GM18508 (cell line): Measurements from ENCODE around the gene TGFB1I1.
A peak's percentile ranks its signal among the peaks of the same experiment; 100 is the strongest.

Experiments
- ATAC-seq: cut with Tn5 transposase; IDR thresholded peaks from one replicate; pipeline ENCODE4 v1.9.1; 2021; ENCODE audit warnings: moderate number of reproducible peaks; ENCODE audit not compliant: insufficient read depth, unreplicated experiment

TGFB1I1 gene

DNA sequence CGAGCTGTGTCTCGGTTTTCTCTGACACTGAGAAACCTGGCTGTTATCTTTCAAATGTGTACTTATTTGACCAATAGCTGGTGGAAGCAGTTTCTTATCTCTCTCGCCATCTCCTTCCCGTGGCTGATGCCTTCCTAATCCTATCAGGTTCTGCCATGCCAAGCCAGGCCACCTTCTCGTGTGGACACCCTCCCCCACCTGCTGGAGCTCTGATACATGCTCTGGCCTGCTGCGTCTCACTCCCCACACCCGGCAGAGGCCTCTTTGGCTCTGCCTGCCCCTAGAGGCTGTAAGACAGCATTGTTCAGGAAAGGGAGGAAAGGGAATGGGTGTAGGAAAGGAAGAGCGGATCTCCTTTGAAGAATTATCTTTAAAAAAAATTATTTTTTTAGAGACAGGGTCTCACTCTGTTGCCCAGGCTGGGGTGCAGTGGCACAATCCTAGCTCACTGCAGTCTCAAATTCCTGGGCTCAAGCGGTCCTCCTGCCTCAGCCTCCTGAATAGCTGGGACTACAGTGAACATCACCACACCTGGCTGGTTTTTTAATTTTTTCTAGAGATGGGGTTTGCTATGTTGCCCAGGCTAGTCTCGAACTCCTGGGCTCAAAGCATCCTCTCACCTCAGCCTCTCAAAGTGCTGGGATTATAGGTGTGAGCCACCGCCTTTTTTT is 20.1 kb upstream of the TGFB1I1 start:
- no peak for ATAC-seq

GRCh38 chr16:31452631-31453106 is 19.3 kb upstream of the TGFB1I1 start:
- ATAC-seq: no peak

GRCh38 chr16:31453255-31454204 is 18.4 kb upstream of the TGFB1I1 start:
- ATAC-seq: no peak

- no peak for ATAC-seq
Observed at GRCh38 chr16:31455601-31456314, 16.2 kb upstream of the TGFB1I1 start.

GRCh38 chr16:31456988-31457360 is 15.0 kb upstream of the TGFB1I1 start:
- ATAC-seq: no peak

DNA sequence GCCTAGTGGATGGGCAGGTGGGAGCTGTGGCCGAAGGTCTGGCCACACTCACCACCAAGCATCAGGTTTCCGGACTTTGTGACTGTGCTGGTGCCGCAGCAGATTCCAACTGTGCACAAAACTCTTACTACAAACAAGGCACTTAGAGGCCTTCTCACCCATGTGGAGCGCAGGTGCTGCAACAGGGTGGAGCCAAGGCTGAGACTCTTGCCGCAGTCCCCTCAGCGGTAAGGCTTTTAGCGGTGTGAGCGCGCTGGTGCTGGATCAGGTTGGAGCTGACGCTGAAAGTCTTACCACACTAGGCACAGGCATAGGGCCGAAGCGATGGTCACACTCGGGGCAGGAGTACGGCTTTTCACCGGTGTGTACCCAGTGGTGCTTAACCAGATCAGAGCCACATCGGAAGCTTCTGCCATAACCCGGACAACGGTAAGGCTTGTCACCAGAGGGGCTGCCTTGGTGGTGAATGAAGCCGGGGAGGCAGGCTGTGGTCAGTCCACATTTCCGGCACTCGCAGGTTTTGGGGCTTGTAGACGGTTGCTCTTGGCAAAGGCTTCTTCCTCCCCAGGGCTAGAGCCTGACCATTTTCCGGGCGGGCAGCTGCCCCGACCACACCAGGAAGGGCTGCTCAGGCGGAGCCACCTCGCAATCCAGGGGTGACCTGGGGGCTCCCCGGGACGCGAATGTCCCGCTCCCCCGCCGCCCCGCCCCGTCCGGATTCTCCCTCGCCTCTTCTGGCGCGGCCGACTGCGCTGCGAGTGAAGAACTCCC is 13.7 kb upstream of the TGFB1I1 start:
- ATAC-seq: no peak

DNA sequence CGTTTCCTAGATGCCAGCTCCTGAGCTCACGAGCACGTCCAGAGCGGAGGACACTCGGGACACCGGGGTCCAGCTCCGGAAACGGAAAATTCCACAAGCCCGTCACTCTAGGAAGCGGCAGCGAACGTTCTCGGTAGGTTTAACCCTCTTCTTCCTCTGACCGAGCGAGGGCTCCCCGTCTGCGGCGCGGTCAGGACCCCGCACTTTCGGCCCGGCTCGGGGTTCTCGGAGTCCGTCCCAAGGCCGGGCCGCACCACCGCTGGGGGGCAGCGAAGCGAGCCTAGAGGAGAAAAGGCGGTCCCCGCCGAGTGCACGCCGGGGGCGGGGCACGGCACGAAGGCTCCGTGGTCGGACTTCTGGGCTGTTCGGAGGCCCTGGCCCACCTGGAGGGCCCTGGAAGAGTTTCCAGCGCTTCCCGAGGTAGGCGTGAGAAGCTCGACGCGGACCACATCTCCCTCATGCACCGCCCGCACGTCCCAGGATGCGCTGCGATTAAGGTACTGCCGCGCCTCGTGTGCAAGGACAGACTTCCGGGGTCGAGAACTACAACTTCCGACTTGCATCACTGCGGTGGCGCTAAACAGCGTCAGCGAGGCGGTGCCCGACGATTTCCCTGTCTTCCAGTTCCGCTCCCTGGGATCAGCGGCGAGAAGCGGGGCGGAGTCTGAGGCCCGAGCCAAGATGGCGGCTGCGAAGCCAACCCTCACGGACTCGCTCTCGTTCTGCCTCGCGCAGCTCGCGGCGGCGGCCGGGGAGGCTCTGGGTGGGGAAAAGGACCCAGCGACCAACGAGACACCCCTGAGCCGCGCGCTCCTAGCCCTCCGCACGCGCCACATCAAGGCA is 12.9 kb upstream of the TGFB1I1 start, which contains the start of gene ARMC5:
Gene ARMC5 (plus strand): TSS at position 658 of the 843 bp plus-strand sequence. CDS start 24 bp downstream, at position 682.
- ATAC-seq: peak; percentile 55

DNA sequence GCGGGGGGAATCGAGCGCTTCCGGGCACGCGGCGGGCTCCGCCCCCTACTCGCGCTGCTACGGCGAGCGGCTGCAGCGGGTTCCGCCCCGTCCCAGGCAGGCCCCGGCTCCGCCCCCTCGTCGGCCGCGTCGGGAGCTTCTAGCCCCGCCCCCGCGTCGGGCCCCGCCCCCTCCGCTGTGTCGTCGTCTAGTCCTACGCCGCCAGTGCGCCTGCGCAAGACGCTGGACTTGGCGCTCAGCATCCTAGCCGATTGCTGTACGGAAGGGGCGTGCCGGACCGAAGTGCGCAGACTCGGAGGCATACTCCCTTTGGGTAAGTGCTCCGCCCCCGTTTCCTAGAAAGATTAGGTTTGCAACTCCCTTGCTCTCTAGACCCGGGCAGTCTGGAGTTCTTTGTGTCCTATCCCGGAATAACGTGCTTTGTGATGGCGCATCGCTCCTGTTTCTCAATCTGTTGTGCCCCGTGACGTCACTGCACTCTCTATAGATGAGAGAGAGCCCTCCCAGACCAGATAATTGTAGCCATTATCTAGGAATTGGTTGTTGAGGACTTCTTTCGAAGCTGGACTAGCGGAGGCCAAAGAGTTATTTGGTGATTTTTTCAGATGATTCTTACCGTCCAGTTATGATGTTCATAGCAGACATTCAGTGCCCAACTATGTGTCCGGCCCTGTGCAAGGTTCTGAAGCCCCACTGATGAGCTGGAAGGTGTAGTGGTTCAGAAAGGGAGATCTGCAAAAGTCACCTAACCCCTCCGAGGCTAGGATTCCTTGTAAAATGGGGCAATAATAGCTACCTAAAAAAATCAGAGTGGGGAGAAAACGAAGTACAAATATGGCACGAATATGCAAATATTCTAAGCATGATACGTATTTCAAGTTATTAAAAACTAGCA is 12.0 kb upstream of the TGFB1I1 start:
- ATAC-seq: peak; percentile 43

- ATAC-seq: no peak
Observed at GRCh38 chr16:31460582-31461002, 11.4 kb upstream of the TGFB1I1 start.

GRCh38 chr16:31461201-31461920 is 10.6 kb upstream of the TGFB1I1 start:
- no peak for ATAC-seq

DNA sequence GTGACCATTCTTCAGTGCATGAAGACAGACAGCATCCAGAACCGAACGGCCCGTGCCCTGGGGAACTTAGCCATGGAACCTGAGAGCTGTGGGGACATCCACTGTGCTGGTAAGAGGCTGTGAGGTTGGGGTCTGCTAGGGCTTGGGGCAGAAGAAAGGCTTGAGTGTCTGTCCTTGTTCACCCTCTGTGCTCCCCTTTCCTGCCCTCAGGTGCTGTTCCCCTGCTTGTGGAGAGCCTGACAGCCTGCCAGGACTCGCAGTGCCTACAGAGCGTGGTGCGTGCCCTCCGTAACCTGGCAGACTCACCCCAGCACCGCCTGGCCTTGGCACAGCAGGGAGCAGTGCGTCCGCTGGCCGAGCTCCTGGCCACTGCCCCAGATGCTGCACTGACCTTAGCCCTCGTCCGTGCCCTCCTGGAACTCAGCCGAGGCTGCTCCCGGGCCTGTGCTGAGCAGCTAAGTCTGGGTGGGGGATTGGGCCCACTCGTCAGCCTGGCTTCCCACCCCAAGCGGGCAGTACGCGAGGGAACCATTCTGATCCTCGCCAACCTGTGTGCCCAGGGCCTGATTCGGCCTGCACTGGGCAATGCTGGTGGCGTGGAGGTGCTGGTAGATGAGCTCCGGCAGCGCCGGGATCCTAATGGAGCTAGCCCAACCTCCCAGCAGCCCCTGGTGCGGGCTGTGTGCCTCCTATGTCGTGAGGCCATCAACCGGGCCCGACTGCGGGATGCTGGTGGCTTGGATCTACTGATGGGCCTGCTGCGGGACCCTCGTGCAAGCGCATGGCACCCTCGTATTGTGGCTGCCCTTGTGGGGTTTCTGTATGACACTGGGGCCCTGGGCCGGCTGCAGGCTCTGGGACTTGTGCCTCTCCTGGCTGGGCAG is 9.8 kb upstream of the TGFB1I1 start:
- ATAC-seq: no peak

DNA sequence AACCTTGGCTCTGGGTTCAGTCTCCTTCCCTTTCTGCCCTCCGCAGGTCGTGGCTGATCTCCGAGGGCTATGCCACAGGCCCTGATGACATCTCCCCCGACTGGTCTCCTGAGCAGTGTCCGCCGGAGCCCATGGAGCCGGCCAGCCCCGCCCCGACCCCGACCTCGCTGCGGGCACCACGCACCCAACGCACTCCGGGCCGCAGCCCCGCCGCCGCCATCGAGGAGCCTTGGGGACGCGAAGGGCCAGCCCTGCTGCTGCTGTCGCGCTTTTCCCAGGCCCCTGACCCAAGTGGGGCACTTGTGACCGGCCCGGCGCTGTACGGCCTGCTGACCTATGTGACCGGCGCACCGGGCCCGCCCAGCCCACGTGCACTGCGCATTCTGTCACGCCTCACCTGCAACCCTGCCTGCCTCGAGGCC is 7.6 kb upstream of the TGFB1I1 start:
- ATAC-seq: no peak

- no peak for ATAC-seq
Observed at GRCh38 chr16:31464781-31465260, 7.1 kb upstream of the TGFB1I1 start.

DNA sequence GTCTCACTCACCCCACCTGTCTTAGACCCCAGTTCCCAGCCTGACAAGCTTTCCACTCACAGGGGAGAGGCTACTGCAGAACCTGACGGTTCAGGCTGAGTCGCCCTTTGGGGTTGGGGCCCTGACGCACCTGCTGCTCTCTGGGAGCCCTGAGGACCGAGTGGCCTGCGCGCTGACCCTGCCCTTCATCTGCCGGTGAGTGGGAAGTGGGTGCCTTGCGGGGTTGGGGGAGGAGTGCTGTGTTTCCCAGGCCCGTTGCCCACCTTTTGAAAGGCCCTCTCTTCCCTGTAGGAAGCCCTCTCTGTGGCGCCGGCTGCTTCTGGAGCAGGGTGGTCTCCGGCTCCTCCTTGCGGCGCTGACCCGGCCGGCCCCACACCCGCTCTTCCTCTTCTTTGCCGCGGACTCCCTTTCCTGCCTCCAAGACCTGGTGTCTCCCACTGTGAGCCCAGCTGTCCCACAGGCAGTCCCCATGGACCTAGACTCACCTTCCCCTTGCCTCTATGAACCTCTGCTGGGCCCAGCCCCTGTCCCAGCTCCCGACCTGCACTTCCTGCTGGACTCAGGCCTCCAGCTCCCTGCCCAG is 6.1 kb upstream of the TGFB1I1 start:
- no peak for ATAC-seq

DNA sequence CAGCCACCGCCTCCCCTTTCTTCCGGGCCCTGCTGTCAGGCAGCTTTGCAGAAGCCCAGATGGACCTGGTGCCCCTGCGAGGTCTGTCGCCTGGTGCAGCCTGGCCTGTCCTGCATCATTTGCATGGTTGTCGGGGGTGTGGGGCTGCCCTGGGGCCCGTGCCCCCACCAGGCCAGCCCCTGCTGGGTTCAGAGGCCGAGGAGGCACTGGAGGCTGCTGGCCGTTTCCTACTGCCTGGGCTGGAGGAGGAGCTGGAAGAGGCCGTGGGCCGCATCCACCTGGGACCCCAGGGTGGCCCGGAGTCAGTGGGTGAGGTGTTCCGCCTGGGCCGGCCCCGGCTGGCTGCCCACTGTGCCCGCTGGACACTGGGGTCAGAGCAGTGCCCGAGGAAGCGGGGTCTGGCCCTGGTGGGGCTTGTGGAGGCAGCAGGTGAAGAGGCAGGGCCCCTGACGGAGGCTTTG is 5.5 kb upstream of the TGFB1I1 start:
- no peak for ATAC-seq
